Endothelial cell (in vitro differentiated cells): ENCODE data around the gene TMEM98. TPM values are rescaled to one million over a fixed set of nuclear protein-coding genes. Genes with fewer than 3 reads are reported as not detected.

Source experiments
- DNase-seq: peaks from one replicate; pipeline ENCODE4 v3.0.0; 2021; ENCODE audit warnings: low spot score
- H3K27ac Mint-ChIP-seq: one replicate; pipeline ENCODE4 v1.8.0; 2021; ENCODE audit warnings: mixed read lengths, inconsistent platforms; ENCODE audit not compliant: unreplicated experiment
- H3K27me3 Mint-ChIP-seq: one replicate; pipeline ENCODE4 v1.8.0; 2021; ENCODE audit warnings: mild to moderate bottlenecking, moderate library complexity, mixed read lengths, inconsistent platforms; ENCODE audit not compliant: unreplicated experiment
- H3K36me3 Mint-ChIP-seq: one replicate; pipeline ENCODE4 v1.8.0; 2021; ENCODE audit warnings: mild to moderate bottlenecking, low read depth, mixed read lengths, inconsistent platforms; ENCODE audit not compliant: unreplicated experiment
- H3K4me1 Mint-ChIP-seq: one replicate; pipeline ENCODE4 v1.8.0; 2021; ENCODE audit warnings: mild to moderate bottlenecking, mixed read lengths, inconsistent platforms; ENCODE audit not compliant: unreplicated experiment
- H3K4me3 Mint-ChIP-seq: one replicate; pipeline ENCODE4 v1.8.0; 2021; ENCODE audit warnings: mild to moderate bottlenecking, mixed read lengths, inconsistent platforms; ENCODE audit not compliant: unreplicated experiment
- H3K9me3 Mint-ChIP-seq: one replicate; pipeline ENCODE4 v1.8.0; 2021; ENCODE audit warnings: mixed read lengths, inconsistent platforms; ENCODE audit not compliant: unreplicated experiment
- CTCF ChIP-seq: fragments of 200-600 bp; sonication (generic); IDR thresholded peaks from one replicate; pipeline ENCODE4 v1.5.0; 2021; ENCODE audit warnings: antibody characterized with exemption; ENCODE audit not compliant: unreplicated experiment
- long read RNA-seq: library from polyadenylated mRNA; unstranded; transcript quantifications from one replicate; pipeline ENCODE4 v2.0.0, GENCODE V29; 2020; ENCODE audit not compliant: unreplicated experiment
- total RNA-seq: library from RNA; stranded (reverse); fragmentation: NEBNext Ultra II Directional; extraction: Animal tissue kit (Norgen Biotek cat#: 25700); gene quantifications from one replicate; pipeline ENCODE4 v1.2.1, GENCODE V29; 2021; ENCODE audit not compliant: unreplicated experiment

TMEM98 gene, protein sequence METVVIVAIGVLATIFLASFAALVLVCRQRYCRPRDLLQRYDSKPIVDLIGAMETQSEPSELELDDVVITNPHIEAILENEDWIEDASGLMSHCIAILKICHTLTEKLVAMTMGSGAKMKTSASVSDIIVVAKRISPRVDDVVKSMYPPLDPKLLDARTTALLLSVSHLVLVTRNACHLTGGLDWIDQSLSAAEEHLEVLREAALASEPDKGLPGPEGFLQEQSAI
- total RNA-seq: 84.2 TPM
- long read RNA-seq, full-length matches to known transcripts: 80 of 98 reads
- long read RNA-seq, partial matches to known transcripts: 11 of 98 reads
- long read RNA-seq, other reads (novel, unspliced or antisense): 7 of 98 reads

GRCh38 chr17:32927724-32928585 is at the start of gene TMEM98:
TMEM98 (plus strand) TSS chr17:32928153; CDS start chr17:32931529, 3,376 bp downstream.
- H3K27ac Mint-ChIP-seq: peak within 1 kb of the TSS; percentile 19
- peaks cover 2% of the 10 kb centered on the region for H3K27me3 Mint-ChIP-seq
- no peaks in the 10 kb centered on the region for H3K36me3 Mint-ChIP-seq
- peak; percentile 53 for DNase-seq
- H3K9me3 Mint-ChIP-seq: no peaks in the 10 kb centered on the region
- TF ChIP-seq CTCF: no peak
- H3K4me3 Mint-ChIP-seq: peak within 1 kb of the TSS; percentile 92
- no peaks in the 10 kb centered on the region for H3K4me1 Mint-ChIP-seq

- H3K27ac Mint-ChIP-seq: no peak overlapping the region
- H3K9me3 Mint-ChIP-seq: no peaks in the 10 kb centered on the region
- H3K4me1 Mint-ChIP-seq: peaks cover 4% of the 10 kb centered on the region
- peaks cover 8% of the 10 kb centered on the region for H3K27me3 Mint-ChIP-seq
- no peak for TF ChIP-seq CTCF
- DNase-seq: no peak
- H3K36me3 Mint-ChIP-seq: peaks cover 3% of the 10 kb centered on the region
- no peak overlapping the region for H3K4me3 Mint-ChIP-seq
These were observed 49.7 kb upstream of the TMEM98 start for GRCh38 chr17:32878211-32878610.

DNA sequence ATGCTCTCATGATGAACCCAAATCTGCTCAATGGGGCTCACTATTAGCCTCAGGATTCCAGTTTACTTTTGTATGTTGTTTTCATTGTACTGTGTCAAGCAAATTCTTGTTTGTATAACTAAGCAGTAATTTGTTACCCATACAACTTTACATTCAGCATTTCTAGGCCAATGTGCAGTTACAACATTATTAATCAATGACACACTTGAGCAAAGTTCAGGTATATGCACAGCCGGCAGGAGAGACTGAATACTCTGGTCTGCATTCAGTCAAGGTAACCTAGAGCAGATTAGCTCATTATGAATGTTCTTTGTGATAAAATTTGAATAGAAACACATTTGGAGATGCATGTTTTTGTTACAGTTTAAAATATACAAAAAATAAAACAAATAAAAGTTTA is 48.8 kb upstream of the TMEM98 start:
- Mint-ChIP-seq H3K4me3 (no peak overlapping the region), H3K36me3 (peaks cover 3% of the 10 kb centered on the region), H3K9me3 (no peaks in the 10 kb centered on the region), H3K27ac (no peak overlapping the region), H3K27me3 (peaks cover 8% of the 10 kb centered on the region), H3K4me1 (peaks cover 3% of the 10 kb centered on the region)
- DNase-seq: no peak
- no peak for TF ChIP-seq CTCF

GRCh38 chr17:32880671-32881453 is 47.1 kb upstream of the TMEM98 start:
- H3K4me3 Mint-ChIP-seq: no peak overlapping the region
- peaks cover 3% of the 10 kb centered on the region for H3K4me1 Mint-ChIP-seq
- H3K9me3 Mint-ChIP-seq: no peaks in the 10 kb centered on the region
- peaks cover 3% of the 10 kb centered on the region for H3K36me3 Mint-ChIP-seq
- TF ChIP-seq CTCF: no peak
- no peak overlapping the region for H3K27ac Mint-ChIP-seq
- peaks cover 8% of the 10 kb centered on the region for H3K27me3 Mint-ChIP-seq
- no peak for DNase-seq
